GM19452 (cell line): ENCODE results near the gene MT3.

Experiments
- ATAC-seq: cut with Tn5 transposase; IDR thresholded peaks from one replicate; pipeline ENCODE4 v1.9.1; 2021; ENCODE audit not compliant: unreplicated experiment

MT3 gene

DNA sequence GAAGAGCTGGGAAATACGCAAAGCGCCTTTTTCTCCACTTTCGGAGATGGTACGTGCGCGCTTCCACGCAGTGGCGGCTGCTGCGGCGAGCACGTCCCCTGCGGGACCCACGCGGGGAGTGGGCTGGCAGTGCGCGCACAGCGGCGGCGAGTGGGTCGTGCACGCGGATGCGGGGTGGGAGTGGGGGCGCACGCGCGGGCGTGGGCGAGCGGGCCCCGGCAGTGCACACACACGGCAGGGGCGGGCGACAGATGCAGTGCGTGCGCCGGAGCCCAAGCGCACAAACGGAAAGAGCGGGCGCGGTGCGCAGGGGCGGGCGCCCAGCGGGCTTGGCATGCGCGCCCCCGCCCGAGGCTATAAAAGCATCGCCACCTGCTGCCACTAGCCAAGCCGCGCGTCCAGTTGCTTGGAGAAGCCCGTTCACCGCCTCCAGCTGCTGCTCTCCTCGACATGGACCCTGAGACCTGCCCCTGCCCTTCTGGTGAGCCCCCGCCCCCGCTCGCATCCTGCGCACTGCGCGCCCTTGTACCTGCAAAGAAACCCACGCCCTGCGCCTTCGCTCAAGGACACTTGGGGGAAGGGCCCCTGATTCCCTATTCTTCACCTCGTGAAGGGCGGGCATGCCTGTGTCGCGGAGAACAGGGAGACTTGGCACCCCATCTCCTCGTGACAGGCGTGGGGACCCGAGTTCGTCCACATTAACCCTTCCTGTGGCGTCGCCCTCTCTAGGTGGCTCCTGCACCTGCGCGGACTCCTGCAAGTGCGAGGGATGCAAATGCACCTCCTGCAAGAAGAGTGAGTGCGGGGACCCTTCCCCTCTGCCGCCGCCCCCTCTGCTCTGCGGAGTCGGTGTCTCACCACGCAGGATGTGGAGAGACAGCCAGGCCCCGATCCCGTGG is at the start of gene MT3:
TSS of gene MT3 (plus strand) at position 388 of the 899 bp plus-strand sequence. CDS start at position 451, 63 bp downstream.
- no peak for ATAC-seq

DNA sequence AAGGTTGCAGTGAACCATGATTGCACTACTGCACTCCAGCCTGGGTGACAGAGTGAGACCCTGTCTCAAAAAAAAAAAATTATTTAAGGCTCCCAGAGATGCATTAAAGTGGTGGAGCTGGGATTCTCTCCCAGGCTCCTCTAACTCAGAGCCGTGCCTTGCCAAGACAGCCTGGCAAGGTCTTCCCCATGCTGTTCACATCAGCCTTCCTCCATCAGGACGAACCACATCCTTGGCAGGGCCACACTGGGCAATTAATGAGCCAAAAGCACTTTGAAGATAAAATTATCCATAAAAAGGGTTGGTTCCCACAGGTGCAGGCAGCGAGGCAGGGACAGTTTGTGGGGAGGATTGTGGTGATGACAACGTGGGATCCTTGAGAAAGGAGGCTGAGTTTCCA is 49.7 kb upstream of the MT3 start:
- no peak for ATAC-seq

DNA sequence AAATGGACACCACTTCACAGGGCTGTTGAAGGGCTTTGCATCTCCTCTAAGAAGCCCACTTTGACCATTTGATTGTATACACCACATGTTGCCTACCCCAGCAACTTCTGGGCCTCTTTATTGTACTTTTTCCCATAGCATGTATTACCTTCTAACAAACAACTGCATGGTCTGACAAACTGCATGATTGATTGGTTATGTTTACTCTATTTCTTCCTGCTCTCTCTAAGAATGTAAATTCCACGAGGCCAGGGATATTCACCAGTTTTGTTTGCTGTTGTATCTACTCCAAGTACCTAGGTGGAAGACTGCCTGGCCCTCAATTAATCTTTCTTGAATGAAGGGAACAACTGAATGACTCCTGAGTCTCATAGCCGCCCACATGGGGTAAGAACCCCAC is 47.3 kb upstream of the MT3 start:
- ATAC-seq: no peak

DNA sequence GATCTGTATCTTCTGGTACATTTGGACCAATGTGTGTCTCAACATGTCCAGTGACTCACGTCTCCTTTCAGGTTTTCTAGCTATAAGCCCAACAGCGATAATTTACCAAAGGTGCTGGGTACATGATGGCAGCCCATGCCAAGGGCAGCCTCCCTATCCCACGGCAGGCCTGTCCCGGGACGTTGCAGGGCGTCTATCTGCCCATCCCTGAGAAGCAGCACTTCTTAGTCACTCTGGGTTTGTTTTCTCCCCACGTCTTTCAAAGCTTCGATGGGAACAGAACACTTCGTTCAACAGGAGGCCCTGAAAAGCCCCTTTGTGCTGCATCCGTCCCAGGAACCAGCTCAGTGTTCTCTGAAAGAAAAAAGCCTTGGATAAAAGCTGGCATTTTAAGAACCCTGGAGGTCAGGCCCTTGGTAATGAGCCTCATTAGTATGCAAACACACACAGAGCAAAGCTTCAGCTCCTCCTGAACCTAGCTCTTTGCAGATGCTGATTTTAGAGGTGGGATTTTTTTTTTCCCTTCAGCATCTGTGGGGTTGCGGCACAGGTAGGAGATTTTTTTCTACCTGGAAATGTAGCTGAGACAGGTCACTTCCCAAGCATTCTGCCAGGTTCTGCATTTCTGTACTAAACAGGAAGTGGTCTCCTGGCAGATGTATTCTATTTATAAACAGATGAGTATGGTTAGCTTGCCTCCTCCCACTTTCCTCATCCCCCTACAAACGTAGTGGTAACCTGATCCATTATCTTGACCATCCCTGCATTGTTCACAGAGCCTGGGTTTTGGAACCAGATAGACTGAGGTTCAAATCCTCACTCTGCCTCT is 42.0 kb upstream of the MT3 start:
- ATAC-seq: no peak

DNA sequence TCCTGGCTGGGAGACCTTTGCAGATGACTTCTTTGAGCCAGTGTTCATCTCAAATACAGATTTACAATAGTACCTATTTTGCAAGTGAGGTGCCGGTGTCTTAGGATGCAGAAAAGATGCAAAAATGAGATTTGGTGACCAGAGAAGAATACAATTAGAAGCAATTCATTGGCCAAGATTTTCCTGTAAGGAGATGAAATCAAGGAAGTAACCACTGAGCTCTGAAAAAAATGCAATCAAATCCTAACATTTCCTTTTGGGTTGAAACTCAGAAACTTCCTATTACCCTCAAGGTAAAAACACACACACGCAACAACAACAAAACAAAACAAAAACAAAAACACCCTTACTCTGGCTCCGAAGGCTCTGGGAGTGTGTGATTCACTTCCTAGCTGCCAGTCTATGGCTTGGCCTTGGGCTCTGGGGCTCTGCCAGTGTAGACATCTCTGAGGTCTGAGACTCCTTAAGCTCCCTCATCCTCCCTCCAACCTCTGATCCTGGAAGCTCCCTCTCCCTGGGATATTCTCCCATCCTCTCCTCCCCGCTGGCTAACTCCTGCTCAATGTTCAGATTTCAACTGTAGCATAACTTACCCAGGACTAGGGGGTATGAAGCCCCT is 41.3 kb upstream of the MT3 start:
- no peak for ATAC-seq

DNA sequence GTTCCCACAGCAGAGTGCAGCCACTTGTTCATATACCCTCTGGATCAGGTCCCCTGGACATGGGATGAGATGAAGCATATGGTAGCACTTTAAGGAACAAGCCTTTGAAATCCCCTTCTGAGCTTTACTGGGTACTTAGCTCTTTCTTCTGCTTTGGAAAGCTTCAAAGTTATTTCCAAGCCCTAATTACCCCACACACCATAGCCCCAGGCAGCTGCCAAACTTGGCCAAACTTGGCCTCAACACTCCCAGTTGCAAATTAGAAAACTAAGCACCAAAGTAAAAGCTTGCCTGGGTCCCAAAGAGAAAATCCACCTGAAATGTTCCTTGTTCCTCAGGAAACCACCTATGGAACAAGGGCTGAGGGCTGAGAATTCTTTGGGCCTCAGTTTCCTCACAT is 40.2 kb upstream of the MT3 start:
- no peak for ATAC-seq

DNA sequence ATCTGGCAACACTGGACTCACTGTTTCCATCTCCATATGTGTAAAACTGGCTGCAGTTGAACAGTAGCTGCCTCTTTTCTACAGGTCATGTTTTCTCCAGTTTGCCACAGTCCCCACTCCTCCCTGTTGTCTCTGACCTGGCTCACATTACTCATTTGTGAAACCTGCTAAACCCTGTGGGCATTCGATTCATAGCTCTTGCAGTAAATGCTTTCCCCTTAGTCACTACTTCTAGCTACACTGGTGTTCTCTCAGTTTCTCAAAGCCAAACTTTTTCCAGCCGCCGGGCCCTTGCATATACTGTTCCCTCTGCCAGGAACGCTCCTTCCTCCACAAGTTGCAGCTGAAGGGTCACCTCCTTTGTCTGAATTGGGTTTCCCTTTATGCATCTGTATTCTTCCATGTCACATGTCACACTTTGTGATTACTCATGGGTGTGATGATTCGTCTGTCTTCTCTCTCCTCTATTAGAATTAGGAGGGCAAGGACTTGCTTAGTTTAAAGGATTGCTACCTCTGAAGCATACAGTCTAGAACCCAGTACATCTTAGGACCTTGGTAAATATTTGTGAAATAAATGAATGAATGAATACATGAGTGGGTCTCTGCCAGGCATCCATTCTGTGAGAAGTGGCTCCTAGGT is 39.5 kb upstream of the MT3 start:
- no peak for ATAC-seq

DNA sequence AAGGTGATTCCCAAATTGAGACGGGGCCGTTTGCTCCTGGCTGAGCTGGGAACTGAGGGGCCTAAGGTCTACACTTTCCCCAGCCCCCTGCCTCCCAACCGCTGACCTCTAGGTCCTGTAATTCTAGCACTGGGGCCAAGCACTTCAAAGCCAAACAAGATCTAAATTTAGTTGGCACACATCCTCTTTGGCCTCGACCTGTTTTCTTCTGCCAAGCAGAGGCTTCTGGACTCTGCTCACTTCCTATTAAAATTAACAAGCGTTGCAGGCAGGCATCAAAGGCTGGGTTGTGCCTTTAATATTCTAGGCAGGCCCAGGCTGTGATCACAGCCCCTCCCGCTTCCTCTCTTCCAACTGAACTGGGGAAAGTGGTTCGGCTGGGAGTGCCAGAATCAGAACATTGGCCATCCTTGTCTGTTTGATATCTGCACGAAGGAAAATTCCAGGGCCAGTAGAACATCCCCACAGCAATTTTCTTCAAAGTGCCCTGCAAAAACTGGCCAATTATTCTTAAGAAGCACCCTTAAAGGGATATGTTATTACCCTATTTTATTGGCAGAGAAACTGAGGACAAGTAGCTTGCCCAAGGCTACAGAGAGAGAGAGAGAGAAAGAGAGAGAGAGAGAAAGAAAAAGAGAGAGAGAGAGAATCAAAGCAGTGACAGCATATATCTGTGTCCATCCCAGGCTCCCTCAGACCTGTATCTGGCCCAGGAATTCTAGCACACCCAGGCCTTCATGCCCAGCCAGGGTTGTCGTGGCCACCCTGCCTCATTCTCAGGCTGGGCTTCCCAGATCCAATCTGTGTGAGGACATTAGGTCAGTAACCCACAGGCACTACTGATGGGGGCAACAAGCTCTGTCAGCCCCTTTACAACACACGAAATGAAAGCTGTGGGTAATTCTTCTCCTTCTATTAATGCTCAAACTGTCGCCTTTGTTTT is 37.3 kb upstream of the MT3 start:
- ATAC-seq: no peak

DNA sequence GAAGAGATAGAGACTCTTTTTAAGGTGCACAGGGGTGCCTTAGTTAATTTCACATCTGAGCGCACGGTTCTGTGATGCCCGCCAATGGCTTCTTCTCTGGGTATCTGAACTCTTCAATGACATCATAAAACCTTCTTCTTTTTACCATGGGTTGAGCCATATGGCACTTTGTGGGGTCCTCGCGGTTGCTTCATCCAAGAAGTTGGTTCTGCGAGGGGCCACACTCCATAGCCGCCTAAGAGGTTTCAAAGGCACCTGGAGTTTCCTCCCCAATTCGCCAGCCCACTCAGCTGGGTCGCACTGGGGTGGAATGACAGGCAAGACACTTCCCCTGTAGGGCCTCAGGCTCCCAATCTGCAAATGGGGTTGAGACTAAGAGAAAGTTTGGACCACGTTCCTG is 34.9 kb upstream of the MT3 start:
- ATAC-seq: no peak

DNA sequence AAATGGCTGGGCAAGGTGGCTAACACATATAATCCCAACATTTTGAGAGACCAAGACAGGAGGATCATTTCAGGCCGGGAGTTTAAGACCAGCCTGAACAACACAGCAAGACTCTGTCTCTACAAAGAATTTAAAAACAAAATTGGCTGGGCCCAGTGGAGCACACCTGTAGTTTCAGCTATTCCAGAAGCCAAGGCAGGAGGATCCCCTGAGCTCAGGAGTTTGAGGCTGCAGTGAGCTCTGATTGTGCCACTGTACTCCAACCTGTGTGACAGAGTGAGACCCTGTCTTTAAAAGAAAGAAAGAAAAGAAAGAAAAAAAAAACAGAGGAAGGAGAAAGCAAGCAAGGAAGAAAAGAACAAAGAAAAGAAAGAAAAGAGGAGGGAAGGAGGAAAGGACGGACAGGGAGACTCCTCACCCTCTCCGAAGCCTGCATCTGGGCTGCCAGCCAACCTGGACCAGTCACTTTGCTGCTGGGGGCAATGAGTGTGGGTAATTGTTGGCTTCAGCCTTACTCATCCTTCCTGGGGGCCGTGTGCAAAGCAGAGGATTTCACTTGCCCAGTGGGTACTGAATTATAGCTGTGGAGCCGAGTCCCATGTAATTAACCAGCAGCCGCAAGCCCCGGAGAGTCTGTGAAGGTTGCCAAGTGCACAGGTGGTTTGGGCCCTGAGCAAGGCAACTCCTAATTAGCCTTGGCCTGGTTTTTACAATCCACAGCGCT is 31.1 kb upstream of the MT3 start:
- no peak for ATAC-seq

DNA sequence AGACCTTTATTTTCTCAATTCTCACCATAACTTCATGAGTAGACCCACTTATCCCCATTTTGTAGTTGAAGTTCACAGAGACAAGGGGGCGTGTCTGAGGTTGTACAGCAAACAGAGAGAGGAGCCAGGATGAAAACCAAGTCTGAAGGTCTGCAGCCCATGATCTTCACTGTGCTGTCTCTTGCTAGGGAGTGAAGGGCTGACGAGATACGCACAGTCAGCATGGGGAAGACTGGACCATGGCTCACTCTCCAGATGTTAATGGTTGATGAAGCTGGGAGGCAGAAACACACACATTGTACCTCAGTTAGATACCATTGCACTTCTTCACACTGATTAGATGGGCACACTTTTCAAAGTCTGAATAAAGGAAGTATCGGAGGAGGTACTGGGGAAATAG is 30.2 kb upstream of the MT3 start:
- no peak for ATAC-seq

DNA sequence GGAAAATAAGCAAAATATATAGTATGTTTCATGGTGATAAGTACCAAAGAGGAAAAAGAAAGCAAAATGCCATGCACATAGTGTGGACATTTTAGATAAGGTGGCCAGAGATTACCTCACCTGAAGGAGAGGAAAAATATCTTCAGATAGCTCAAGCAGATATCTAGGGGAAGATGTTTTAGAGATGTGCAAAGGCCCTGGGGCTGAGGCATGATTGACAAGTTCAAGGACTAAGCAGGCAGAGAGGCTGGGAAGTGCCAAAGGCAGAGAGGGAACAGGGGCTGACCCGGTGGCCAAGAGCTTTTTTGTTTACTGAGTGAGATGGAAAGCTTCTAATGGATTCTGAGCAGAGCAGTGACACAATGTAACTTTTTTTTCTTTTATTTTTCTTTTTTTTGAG is 28.9 kb upstream of the MT3 start:
- no peak for ATAC-seq

DNA sequence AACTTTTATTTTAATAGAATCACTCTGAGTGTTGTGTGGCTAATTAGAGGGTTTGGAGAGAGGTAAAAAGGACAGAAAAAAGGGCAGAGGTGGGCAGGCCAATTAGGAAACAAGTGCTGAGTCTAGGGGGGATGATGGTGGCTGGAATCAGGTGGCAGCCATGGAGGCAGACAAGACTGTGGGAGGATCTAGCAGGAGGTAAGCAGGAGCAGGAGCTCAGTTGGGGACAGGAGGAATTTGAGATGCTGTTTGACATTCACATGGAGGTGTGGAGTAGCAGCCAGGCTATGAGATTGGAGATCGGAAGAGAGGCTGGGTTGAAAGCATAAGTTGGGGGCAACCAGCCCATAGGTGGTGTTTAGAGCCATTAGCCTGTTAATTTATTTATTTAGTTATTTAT is 28.2 kb upstream of the MT3 start:
- ATAC-seq: no peak

DNA sequence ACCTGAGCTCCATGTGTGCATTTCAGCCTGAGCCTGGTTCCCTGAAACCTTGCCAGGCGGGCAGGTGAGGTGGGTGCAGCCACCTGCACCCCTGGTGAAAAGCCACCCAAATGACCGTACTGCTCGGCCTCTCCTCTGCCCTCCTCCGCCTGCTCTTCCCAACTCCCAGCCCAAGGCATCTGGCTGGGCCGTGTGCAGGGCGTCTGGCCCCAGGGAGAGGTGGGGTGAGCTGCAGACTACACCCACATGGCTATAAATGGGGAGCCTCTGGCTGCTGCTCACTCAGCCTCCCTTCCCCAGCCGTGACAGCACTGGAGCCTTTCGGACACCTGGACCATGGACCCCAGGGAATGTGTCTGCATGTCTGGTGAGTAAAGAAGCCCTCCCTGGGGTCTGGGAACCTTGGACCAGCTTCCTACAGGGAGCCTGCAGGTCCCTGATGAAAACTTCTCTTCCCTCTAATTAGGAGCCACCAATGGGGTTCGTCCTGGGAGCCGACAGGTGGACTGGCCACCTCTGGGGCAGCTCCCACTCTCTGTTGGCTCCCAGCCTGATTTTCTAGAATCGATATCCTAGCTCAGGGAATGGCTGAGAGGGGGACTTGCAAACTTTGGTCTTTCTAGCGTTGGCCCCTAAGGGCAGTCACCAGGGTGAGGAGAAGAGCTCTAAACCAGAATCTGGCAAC is 24.4 kb upstream of the MT3 start, which contains the start of gene MT4:
TSS of gene MT4 (plus strand) at position 281 of the 685 bp plus-strand sequence. CDS start at position 337, 56 bp downstream.
- no peak for ATAC-seq

DNA sequence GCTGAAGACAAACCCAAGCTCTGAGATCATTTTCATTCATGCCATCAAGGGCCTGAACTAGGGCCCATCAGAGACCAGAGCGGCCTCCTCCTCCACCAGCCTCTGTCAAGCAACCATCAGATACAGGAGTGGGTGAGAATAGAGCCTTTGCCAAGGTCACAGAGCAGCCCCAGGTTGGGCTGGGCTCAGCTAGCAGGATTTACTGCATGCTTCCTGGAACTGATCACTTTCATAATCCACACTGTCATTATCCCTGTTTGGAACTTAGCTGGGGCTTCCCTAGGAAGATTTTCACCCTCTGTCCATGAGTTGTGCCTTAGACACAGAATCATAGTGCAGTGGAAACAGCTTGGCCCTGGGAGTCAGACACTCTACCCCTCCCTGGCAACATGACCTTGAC is 19.4 kb upstream of the MT3 start:
- ATAC-seq: no peak

DNA sequence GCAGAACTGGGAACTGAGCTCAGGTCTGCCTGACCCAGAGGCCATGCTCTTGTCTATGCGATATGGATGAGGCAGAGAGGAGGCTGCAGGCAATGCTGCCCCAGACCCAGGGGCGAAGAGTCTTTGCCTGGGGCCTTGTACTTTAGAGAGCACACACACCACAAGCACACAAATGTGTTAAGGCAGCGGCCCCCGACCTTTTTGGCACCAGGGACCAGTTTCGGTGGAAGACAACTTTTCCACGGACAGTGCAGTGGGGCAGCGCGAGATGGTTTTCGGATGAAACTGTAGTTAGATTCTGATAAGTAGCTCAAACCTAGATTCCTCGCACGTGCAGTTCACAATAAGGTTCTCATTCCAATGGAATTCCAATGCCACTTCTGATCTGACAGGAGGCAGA is 17.8 kb upstream of the MT3 start:
- no peak for ATAC-seq

DNA sequence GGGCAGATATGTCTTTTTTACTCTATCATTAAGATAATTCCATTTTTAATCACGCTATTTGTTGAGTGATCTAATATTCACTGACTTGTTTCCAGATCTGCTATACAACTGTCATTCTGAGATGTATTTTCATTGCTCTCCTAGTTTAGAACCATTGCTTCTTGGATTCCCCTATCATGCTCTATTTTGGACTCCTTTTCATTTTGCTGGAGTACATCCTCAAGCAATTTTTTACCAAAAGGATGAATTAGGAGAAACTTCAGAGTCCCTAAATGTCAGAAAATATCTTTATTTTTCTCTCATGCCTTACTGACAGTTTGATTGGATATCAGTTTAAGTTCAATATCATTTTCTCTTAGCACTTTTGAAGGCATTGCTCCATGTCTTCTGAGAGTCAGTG is 14.7 kb upstream of the MT3 start:
- ATAC-seq: no peak

DNA sequence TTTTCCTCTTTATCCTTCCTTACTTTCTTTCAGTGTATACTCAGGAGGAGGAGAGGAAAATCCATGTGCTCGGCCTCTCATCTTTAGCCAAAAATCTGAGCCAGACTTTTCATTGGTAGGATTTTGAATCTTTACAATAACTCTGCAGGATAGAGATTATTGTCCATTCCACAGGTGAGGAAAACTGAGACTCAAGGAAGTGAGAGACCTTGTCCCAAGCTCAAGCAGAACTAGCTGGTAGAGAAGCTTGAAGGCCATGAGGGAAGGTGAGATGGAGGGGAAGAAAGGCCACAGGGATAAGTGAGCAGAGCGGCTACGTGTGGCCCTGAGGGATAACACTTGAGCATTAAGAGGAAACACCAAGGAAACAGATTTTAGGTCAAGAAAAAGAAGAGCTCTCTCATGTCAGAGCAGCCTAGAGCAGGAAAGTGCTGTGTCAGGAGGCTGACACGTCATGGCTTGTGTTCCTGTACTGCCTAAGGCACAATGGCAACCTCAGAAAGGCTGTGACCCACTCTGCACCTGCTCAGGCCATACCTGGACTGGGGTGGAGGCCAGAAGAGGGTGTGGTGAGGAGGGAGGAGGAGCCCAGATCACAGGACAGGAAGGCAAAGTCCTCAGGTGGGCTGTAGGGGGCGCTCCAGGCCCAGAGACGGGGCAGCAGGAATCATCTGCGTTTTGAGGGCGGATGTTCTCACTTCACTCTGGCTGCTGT is 12.6 kb upstream of the MT3 start:
- peak; percentile 85 for ATAC-seq
